GM12878 (cell line): ENCODE measurements around the gene LRP1B. TPM values are rescaled to one million over a fixed set of nuclear protein-coding genes. Genes with fewer than 3 reads are reported as not detected.

Experiments used
- ATAC-seq: fragments of 200-7000 bp; cut with Tn5 transposase; 3 replicates; pipeline ENCODE4 v1.9.1; 2020; ENCODE audit warnings: mild to moderate bottlenecking, moderate library complexity
- BruUV-seq: library from RNA; stranded (reverse); fragments of 400-500 nt; replicated peaks from 2 replicates; lab custom pipeline; 2021; lab: Mats Ljungman, UMichigan
- CTCF ChIA-PET: fragments of 300-600 bp; sonication (Branson Sonifier 250); formaldehyde crosslinking; extraction: SDS; loops from one replicate; lab custom pipeline; 2021; ENCODE audit warnings: inconsistent platforms; lab: Yijun Ruan, JAX
- POLR2A ChIA-PET: fragments of 350-600 bp; formaldehyde crosslinking; extraction: SDS; loops from one replicate; lab custom pipeline; 2021; ENCODE audit warnings: inconsistent platforms; lab: Charles Lee
- RAD21 ChIA-PET: fragments of 300-600 bp; sonication (Branson Sonifier 250); formaldehyde crosslinking; loops from one replicate; lab custom pipeline; 2023; ENCODE audit warnings: antibody characterized with exemption; ENCODE audit not compliant: unreplicated experiment; lab: Charles Lee
- SMC1A ChIA-PET: fragments of 300-600 bp; sonication (Branson Sonifier 250); formaldehyde crosslinking; loops from one replicate; lab custom pipeline; 2023; ENCODE audit not compliant: unreplicated experiment, uncharacterized antibody; lab: Charles Lee
- DNase-seq: peaks from one replicate; pipeline ENCODE4 v3.0.0-alpha.2; 2011; ENCODE audit warnings: low read depth, low spot score
- FAIRE-seq: peaks from 3 replicates; lab custom pipeline; 2011; peaks lifted over from hg19 to GRCh38; lab: Jason Lieb, UNC
- H2AFZ ChIP-seq: 2 replicates; pipeline ENCODE4 v1.6.0; 2011; ENCODE audit warnings: low read depth, low read length, control low read depth; ENCODE audit not compliant: control insufficient read depth
- H3K27ac ChIP-seq: 2 replicates; pipeline ENCODE4 v1.5.1; 2011; ENCODE audit warnings: control low read depth; ENCODE audit not compliant: control insufficient read depth, insufficient read depth
- H3K27me3 ChIP-seq, 2 experiments: replicated peaks in 1 of 2; 2 replicates each; pipeline versions ENCODE4 v1.6.0 to v1.6.1; 2011; ENCODE audit warnings: low read length in 1 of 2; ENCODE audit not compliant: control insufficient read depth in 2 of 2, insufficient read depth in 2 of 2
- H3K36me3 ChIP-seq, 2 experiments: 2 replicates each; pipeline ENCODE4 v1.5.1; 2011; ENCODE audit warnings: low read length in 1 of 2; ENCODE audit not compliant: control insufficient read depth in 2 of 2, insufficient read depth in 2 of 2
- H3K4me1 ChIP-seq: 2 replicates; pipeline ENCODE4 v1.6.1; 2011; ENCODE audit warnings: mild to moderate bottlenecking, low read length, moderate library complexity, mixed read lengths; ENCODE audit not compliant: control insufficient read depth, insufficient read depth
- H3K4me2 ChIP-seq: 2 replicates; pipeline ENCODE4 v1.6.0; 2011; ENCODE audit warnings: control low read depth; ENCODE audit not compliant: control insufficient read depth, insufficient read depth
- H3K4me3 ChIP-seq: fragments of 200-600 bp; sonication (generic); 2 replicates; pipeline ENCODE4 v1.5.1; 2016
- H3K79me2 ChIP-seq: 2 replicates; pipeline ENCODE4 v1.6.0; 2011; ENCODE audit warnings: low read length; ENCODE audit not compliant: control insufficient read depth, insufficient read depth
- H3K9ac ChIP-seq: 2 replicates; pipeline ENCODE4 v1.8.0; 2011; ENCODE audit warnings: low read length, control low read depth, mixed read lengths; ENCODE audit not compliant: control insufficient read depth, insufficient read depth
- H3K9me3 ChIP-seq: replicated peaks from 3 replicates; pipeline ENCODE4 v1.5.1; 2011; ENCODE audit warnings: mild to moderate bottlenecking, low read length; ENCODE audit not compliant: control insufficient read depth, insufficient read depth
- H4K20me1 ChIP-seq: 2 replicates; pipeline ENCODE4 v1.6.0; 2011; ENCODE audit not compliant: control insufficient read depth, insufficient read depth
- CREB1 ChIP-seq: IDR thresholded peaks from 2 replicates; pipeline ENCODE4 v1.6.1; 2012; ENCODE audit warnings: low read depth, mild to moderate bottlenecking, inconsistent platforms
- EED ChIP-seq: sonication (generic); IDR thresholded peaks from 2 replicates; pipeline ENCODE4 v1.6.1; 2016; ENCODE audit warnings: antibody characterized with exemption, low read depth
- ETV6 ChIP-seq, 2 experiments: fragments of 450-650 bp in 1 of 2; IDR thresholded peaks in 1 of 2; conservative IDR thresholded peaks in 1 of 2; 2 replicates each; pipeline ENCODE4 v1.6.1; 2014; ENCODE audit warnings: antibody characterized with exemption in 1 of 2, borderline replicate concordance in 1 of 2, low read depth in 1 of 2, mild to moderate bottlenecking in 1 of 2, moderate library complexity in 1 of 2
- HDGF ChIP-seq: fragments of 450-650 bp; IDR thresholded peaks from 2 replicates; pipeline ENCODE4 v1.6.1; 2016; ENCODE audit warnings: antibody characterized with exemption
- IKZF2 ChIP-seq, 2 experiments: fragments of 450-650 bp; IDR thresholded peaks; 2 replicates each; pipeline ENCODE4 v1.6.1; 2017; ENCODE audit warnings: mild to moderate bottlenecking in 2 of 2, moderate library complexity in 2 of 2
- KLF5 ChIP-seq: fragments of 450-650 bp; IDR thresholded peaks from 2 replicates; pipeline ENCODE4 v1.6.1; 2014; ENCODE audit warnings: mild to moderate bottlenecking; ENCODE audit not compliant: partially characterized antibody
- NFIC ChIP-seq: IDR thresholded peaks from 2 replicates; pipeline ENCODE4 v1.6.1; 2012; ENCODE audit warnings: low read depth, mild to moderate bottlenecking, inconsistent platforms, low read length, moderate library complexity
- NFYA ChIP-seq: IDR thresholded peaks from 2 replicates; pipeline ENCODE4 v1.6.1; 2011; ENCODE audit warnings: low read depth, mild to moderate bottlenecking, low read length, improper control_type of control experiment, borderline replicate concordance
- NFYB ChIP-seq: IDR thresholded peaks from 2 replicates; pipeline ENCODE4 v1.6.1; 2011; ENCODE audit warnings: low read depth, mild to moderate bottlenecking, low read length, improper control_type of control experiment, moderate library complexity; ENCODE audit not compliant: insufficient read depth
- NR2C1 ChIP-seq: fragments of 450-650 bp; IDR thresholded peaks from 2 replicates; pipeline ENCODE4 v1.6.1; 2017; ENCODE audit warnings: antibody characterized with exemption, mild to moderate bottlenecking, moderate library complexity
- RAD21 ChIP-seq: IDR thresholded peaks from 2 replicates; pipeline ENCODE4 v1.6.1; 2011; ENCODE audit warnings: mild to moderate bottlenecking, low read depth, low read length, moderate library complexity; ENCODE audit not compliant: insufficient read depth
- RFX5 ChIP-seq: IDR thresholded peaks from 2 replicates; pipeline ENCODE4 v1.6.1; 2011; ENCODE audit warnings: low read depth, low read length, improper control_type of control experiment
- SPI1 ChIP-seq: IDR thresholded peaks from 2 replicates; pipeline ENCODE4 v1.6.1; 2011; ENCODE audit warnings: low read depth, mild to moderate bottlenecking, low read length, moderate library complexity, borderline replicate concordance; ENCODE audit not compliant: insufficient read depth
- TCF12 ChIP-seq: IDR thresholded peaks from 2 replicates; pipeline ENCODE4 v1.6.1; 2011; ENCODE audit warnings: low read depth, mild to moderate bottlenecking, low read length
- ZBED1 ChIP-seq: IDR thresholded peaks from 2 replicates; pipeline ENCODE4 v1.6.1; 2016; ENCODE audit warnings: borderline replicate concordance
- ZNF217 ChIP-seq: fragments of 450-650 bp; IDR thresholded peaks from 2 replicates; pipeline ENCODE4 v1.6.1; 2017; ENCODE audit warnings: antibody characterized with exemption, mild to moderate bottlenecking
- ZNF622 ChIP-seq: fragments of 450-650 bp; IDR thresholded peaks from 2 replicates; pipeline ENCODE4 v1.6.1; 2017; ENCODE audit warnings: mild to moderate bottlenecking, inconsistent platforms
- WGBS: methylation state at CpG from one replicate; pipeline ENCODE4 v1.1.6; 2016; ENCODE audit warnings: low lambda C conversion rate; ENCODE audit not compliant: insufficient replicate concordance, insufficient coverage; ENCODE audit errors: missing lambda C conversion rate; 5-methylcytosine and 5-hydroxymethylcytosine counted together
- in situ Hi-C: fragments of 300-500 bp; cut with MboI; formaldehyde crosslinking; loops from 9 replicates; pipeline ENCODE4 v1.14.3; 2018; ENCODE audit warnings: mixed read lengths
- intact Hi-C: fragments of 100-400 bp; cut with micrococcal nuclease; formaldehyde crosslinking; loops from one replicate; pipeline ENCODE4 v1.14.2; 2022; ENCODE audit not compliant: unreplicated experiment
- polyA plus RNA-seq, 11 experiments: library from polyadenylated mRNA; depleted of rRNA in 4 of 11; unstranded in 6 of 11; stranded (reverse) in 5 of 11; fragments of >200 nt; fragmentation: Nextera tagmentation in 4 of 11; fragmentation: Illumina TruSeq in 1 of 11; extraction: Ambion mirVana in 4 of 11; extraction: Trizol in 1 of 11; gene quantifications; 1 replicate in 1 of 11; 2 replicates in 10 of 11; pipeline versions ENCODE4 v1.2.1 to v1.2.3, GENCODE V29; 2011 to 2016; ENCODE audit warnings: inconsistent platforms in 2 of 11, missing spikeins in 2 of 11, low read depth in 1 of 11
- total RNA-seq, 4 experiments: library from RNA; depleted of rRNA in 3 of 4; stranded (reverse); fragments of >200 nt in 3 of 4; fragmentation: Illumina TruSeq in 1 of 4; extraction: Trizol in 1 of 4; gene quantifications; 2 replicates each; pipeline versions ENCODE4 v1.2.1 to v1.2.3, GENCODE V29; 2013 to 2021
- TF ChIP-seq, protein P1 (sequence below): fragments of 450-650 bp; IDR thresholded peaks from 2 replicates; pipeline ENCODE4 v1.6.1; 2016; ENCODE audit warnings: mild to moderate bottlenecking

Gene LRP1B
- total and polyA plus RNA-seq, 10 of the 15 experiments (the other 5 are each of a cell fraction or from before 2014, with no cell fraction given), result under 0.01 to 0.06 (median 0.03) TPM; not detected in 5

DNA sequence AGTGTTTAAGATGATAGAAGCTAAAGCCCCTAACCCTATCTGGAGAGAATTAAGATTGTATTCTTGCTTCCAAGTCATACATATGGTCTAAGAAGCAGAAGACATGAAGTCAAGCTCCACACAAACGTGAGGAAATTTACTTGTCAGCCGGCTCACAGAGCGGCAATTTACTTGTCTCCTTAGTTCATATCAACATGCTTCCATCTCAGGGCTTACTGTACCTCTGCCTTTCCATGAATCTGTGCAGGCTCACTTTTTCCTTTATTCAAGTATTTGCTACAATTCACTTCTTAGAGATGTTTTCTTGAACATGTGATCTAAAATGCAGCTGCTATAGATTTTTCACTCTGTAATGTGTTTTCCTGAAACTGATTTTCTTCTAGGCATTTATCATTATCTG, 1386.4 kb downstream of the LRP1B start:
- RAD21 ChIA-PET, result no interaction called here

DNA sequence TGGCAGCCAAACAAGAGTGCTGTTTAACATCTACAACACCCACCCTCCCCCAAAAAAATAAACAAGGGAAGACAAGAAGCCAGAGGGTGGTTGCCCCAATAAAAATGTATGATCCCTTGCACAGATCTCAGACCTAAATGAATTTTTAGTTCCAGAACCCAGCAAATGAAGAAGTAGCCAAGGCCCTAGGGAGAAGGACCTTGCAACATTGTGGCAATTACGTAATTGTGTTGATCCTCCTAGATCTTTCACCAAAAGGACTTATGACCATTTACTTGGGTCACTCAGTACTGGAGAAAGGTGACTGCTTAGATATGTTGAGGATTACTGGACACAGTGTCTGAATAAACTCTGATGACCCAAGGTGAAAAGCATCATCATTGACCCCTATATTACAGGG, 1393.8 kb downstream of the LRP1B start:
- Histone ChIP-seq H3K4me3 (no peak overlapping the region), H3K27ac (no peak overlapping the region), H3K79me2 (no peaks in the 10 kb centered on the region), H2AFZ (no peak overlapping the region), H4K20me1 (no peaks in the 10 kb centered on the region), H3K36me3 (no peaks in the 10 kb centered on the region), H3K4me1 (no peaks in the 10 kb centered on the region), H3K9me3 (no peaks in the 10 kb centered on the region), H3K4me2 (no peak overlapping the region), H3K9ac (no peak overlapping the region), H3K27me3 (no peaks in the 10 kb centered on the region; a peak in 1 of 4 replicates)
- no TSS peak for BruUV-seq
- in situ Hi-C loops (no loop called here), intact Hi-C loops (no loop called here)
- CTCF ChIA-PET, result no interaction called here
- RAD21 ChIA-PET, result no interaction called here
- no peak for FAIRE-seq
- SMC1A ChIA-PET, result interaction anchor here (0.6 kb wide), 1 partner anchor 16 kb away, joined by 3 read pairs; no protein-coding TSS in a partner anchor
- DNase-seq, result no peak
- POLR2A ChIA-PET, result no interaction called here
- 20% methylated on average over 1 of the region's 1 CpG for WGBS
- no peak for ATAC-seq
- TF ChIP-seq SPI1 (no peak), KLF5 (no peak), RFX5 (no peak), NFIC (no peak), NFYB (no peak), ZBED1 (no peak), EED (no peak), HDGF (no peak), CREB1 (no peak), ZNF622 (no peak), NFYA (no peak), ETV6 (conservative IDR thresholded peaks at IDR 0.05 in 1 of 2, IDR thresholded peaks at IDR 0.05 in 1 of 2; ENCODE audit: borderline replicate concordance in 1 of 2, low read depth in 1 of 2) (no peak), ZNF217 (no peak), RAD21 (no peak), NR2C1 (no peak), TCF12 (no peak)
- TF ChIP-seq, protein P1, sequence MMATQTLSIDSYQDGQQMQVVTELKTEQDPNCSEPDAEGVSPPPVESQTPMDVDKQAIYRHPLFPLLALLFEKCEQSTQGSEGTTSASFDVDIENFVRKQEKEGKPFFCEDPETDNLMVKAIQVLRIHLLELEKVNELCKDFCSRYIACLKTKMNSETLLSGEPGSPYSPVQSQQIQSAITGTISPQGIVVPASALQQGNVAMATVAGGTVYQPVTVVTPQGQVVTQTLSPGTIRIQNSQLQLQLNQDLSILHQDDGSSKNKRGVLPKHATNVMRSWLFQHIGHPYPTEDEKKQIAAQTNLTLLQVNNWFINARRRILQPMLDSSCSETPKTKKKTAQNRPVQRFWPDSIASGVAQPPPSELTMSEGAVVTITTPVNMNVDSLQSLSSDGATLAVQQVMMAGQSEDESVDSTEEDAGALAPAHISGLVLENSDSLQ, result no peak

More for the DNA sequence above, 1386.4 kb downstream of the LRP1B start:
- intact Hi-C loops (loop anchor here (5.0 kb wide), 1 partner anchor 118 kb away; no protein-coding TSS in a partner anchor), in situ Hi-C loops (no loop called here)
- WGBS, result 50% methylated on average over 3 of the region's 3 CpGs
- ATAC-seq (no peak), DNase-seq (no peak), FAIRE-seq (no peak)
- ChIA-PET SMC1A (no interaction called here), POLR2A (no interaction called here), CTCF (interaction anchor here (1.1 kb wide), 1 partner anchor 120 kb away, joined by 3 read pairs; no protein-coding TSS in a partner anchor)
- H3K9me3 ChIP-seq, result no peaks in the 10 kb centered on the region
- no peak overlapping the region for H2AFZ ChIP-seq
- H3K27ac ChIP-seq, result no peak overlapping the region
- H3K4me2 ChIP-seq, result no peak overlapping the region
- H3K36me3 ChIP-seq, result no peaks in the 10 kb centered on the region
- no TSS peak for BruUV-seq
- H3K4me1 ChIP-seq, result no peaks in the 10 kb centered on the region
- H3K9ac ChIP-seq, result no peak overlapping the region
- no peaks in the 10 kb centered on the region for H3K79me2 ChIP-seq
- no peaks in the 10 kb centered on the region for H3K27me3 ChIP-seq
- H3K4me3 ChIP-seq, result no peak overlapping the region
- TF ChIP-seq ETV6 (conservative IDR thresholded peaks at IDR 0.05 in 1 of 2, IDR thresholded peaks at IDR 0.05 in 1 of 2; ENCODE audit: borderline replicate concordance in 1 of 2, low read depth in 1 of 2) (no peak), IKZF2 (IDR thresholded peaks at IDR 0.05) (no peak)
- no peaks in the 10 kb centered on the region for H4K20me1 ChIP-seq
